ENCODE measurements around the gene INPP4B.
A peak's percentile ranks its signal among the peaks of the same experiment; 100 is the strongest.
"Not testable (repeated sequence)": the region's sequence is repeated elsewhere in the genome, so short reads cannot be mapped to it uniquely, and the experiment has no call there.

The INPP4B gene

DNA sequence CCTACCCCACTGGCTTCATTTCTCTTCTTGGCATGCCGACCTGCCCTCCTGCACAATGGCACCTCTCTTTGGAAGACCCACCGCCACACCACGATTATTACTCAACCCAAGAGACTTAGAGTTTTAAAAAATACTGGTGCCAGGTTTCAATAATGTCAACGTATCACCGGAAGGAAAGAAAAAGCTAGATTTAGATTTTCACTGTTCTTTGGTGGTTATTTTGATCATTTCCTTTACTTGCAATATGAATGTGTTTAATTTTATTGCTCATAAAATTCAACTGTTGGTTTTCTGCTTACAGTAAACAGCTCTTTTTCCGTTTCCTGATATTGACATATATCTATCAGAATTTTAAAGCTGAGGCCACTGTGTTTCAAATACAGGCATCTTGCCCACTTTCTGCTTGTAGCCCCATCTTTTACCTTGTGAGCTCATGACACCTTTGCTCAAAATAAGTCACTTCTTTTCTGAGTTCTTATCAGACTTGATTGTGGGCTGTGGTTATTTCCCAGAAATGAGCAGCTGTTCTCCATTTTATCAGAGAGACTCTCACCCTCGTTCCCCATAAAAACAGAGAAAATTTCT is 439.1 kb downstream of the INPP4B start:
- no peak for DNase-seq

- DNase-seq, result no peak
Measured at GRCh38 chr4:142406499-142406835, 439.6 kb downstream of the INPP4B start.

DNA sequence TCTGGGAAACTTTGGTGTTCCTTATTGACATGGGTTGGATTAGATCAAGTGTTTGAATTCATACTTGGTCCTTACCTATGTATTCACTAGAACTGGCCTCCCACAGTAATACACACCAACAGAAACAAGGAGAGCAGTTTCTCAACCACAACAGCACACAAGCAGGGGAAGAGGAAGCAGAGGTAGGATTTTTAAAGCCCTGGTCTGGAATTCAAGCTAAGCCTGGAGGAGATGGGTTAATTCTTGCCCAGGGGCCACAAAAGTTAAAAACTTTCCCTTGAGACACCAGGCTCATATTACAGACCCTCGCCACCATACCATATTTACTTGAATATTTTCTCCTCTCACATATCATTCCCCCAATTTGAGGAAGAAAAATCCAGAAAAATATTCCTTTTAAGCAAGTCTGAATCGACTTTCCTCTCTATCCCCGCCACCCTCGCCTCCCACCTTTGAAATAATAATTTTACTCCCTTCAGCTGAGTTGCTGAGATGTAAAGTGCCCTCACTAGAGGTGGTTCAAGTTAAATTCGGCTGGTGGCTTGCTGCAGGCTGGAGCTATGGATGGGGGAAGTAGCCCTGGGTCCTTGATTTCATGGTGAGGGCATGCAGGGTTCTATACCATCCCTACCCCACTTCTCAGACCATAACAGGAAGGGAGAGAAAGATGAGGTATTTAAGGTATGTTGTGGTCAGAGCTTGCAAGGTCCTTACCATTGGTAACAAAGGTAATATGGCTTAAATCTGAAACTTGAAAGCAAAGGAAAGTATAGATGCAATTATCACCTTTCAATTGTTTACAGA is 440.2 kb downstream of the INPP4B start:
- no peak for DNase-seq

DNA sequence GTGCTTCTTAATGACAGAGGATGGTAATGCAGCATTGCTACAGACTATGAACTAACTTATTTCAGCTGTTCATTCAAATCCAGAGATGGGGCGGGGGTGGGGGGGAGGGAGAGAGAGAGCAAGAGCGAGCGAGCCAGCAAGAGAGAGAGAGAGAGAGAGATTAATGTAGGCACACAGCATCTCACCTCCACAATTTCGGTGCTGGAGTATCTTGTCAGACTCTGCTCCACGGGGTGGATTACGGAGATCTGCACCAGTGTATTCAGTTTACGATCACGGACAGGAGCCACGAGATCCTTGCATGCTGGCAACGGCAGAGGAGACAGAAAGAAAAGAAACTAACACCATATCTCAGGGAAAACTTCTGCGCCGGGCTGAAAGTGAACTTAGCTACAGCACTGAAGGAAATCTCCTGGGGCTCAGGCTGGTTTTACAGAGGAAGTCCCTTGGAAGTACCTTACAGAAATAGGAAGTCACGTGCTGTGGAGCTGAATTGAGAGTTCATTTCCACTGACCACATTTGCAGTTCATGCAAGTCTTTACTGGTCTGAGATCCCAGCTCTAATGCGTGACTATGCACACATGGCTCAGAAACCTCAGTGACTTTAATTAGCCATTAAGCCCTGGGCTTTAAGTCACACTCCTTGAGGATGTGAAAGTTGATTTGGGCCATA is 440.9 kb downstream of the INPP4B start:
- DNase-seq, result peak; percentile 55

GRCh38 chr4:142404191-142404611 is 441.9 kb downstream of the INPP4B start:
- DNase-seq, result peak; percentile 38

DNA sequence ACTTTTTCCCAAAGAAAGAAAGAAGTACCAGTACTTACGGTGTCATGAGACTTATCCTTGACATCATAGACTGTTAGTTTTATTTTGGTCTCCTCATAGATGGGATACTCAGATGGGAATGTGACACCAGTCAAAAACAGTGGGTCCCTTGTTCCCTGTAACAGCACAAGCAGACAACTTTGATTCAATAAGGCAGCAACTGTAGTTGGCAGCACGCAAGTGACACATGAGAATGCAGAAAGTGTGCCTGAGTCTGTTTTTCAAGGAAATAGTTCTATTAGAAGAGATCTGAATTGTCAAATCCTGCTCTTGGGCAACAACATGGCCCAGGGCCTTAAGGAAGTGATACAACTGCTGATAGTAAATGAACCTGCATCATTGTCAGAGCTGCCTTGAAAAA is 443.2 kb downstream of the INPP4B start:
- DNase-seq, result peak; percentile 20

DNA sequence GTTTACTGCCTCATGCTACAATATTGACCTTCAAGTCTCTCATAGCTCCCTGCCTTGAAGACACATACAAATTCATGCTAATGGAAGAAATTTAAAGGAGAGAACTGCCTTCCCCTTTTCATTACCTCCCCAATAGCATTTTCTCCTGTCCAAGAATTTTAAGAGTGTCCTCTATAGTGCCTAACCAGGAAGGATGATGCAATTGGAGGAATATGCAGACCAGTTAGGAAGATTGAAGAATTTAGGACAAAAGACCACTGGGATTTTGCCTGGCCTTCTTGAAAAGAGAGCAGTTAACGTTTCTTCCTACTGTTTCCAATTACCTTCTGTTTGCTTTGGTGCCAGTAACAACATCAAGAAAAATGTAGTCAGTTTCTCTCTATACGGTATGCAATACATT is 443.9 kb downstream of the INPP4B start:
- no peak for DNase-seq

- DNase-seq, result not testable (repeated sequence)
Measured at GRCh38 chr4:142397364-142397991, 448.6 kb downstream of the INPP4B start.

GRCh38 chr4:142396279-142396678 is 449.8 kb downstream of the INPP4B start:
- DNase-seq, result peak; percentile 34

GRCh38 chr4:142393127-142393526 is 453.0 kb downstream of the INPP4B start:
- no peak for DNase-seq

DNA sequence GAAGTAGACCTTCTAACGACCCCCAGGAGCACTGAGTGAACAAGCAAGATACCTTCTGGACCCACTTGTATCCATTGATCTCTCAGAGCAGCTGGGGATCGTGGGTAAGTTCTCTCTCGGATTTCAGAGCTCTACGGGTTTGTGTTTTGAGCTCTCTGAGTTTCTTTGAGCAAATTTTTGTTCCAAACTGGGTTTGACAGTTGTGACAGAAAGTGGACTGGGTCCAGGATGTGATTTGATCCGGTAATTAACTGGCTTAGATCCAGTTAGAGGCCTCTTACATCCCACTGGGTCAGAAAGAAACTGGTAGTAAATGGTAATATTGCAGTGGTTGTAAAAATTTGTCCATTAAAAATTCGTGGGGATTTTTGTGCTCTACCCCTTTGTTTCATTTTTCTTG is 459.2 kb downstream of the INPP4B start:
- no peak for DNase-seq

GRCh38 chr4:142386449-142386848 is 459.7 kb downstream of the INPP4B start:
- DNase-seq, result no peak

GRCh38 chr4:142383800-142384470 is 462.2 kb downstream of the INPP4B start:
- DNase-seq, result no peak

DNA sequence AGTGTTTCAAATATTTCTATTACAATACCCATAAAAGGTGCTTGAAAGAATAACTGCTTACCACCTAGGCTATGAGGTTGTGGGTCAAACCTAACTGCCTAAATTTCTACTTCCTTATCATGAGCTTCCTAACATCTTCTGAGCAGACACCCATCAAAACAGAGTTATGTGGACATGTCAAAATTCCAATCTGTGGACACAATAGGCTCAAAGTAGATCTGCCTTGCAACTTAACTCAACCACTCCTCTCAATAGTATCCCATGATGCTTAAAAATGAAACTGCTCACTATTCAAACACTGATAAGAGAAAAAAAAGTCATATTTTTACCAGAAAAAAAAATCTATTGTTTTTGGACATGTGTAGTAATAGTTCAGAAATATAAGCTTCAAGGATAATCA is 462.7 kb downstream of the INPP4B start:
- no peak for DNase-seq

- DNase-seq, result no peak
Measured at GRCh38 chr4:142380052-142380602, 466.0 kb downstream of the INPP4B start.

DNA sequence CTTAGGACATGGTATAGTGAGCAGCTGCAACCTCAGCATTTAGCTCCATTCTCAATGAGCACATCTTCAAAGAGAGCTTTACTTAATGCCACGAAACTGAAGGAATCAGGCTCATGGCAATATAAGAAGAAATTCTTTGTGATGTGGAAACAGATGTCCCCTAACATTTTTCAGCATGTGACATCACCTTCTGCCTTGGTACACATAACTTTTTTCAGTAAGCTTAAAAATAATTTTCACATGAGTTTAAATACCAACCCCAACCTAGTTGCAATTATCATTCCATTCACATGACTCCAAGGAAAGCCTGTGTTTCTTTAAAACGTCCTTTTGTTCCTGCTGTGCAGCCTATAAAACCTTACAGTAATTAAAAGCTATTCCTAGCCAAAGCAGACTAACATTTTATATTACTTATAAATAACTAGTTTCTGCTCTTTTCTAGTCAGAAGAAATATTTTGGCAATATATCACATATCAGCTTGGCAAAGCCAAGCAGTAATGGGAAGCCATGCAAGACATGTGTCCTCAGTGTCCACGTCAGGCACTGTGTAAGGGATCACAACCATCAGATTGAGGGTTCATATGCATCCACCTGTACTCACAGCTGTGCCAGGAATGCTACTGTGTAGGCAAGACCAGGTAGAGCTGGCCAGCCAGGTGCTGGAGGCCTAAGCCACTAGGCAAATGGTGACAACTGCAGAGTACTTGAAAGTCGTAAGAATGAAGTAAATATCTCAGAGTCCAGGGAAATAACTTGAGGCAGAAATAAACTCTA is 466.6 kb downstream of the INPP4B start:
- DNase-seq, result no peak

GRCh38 chr4:142378179-142378578 is 467.9 kb downstream of the INPP4B start:
- DNase-seq, result no peak

GRCh38 chr4:142377342-142378091 is 468.6 kb downstream of the INPP4B start:
- no peak for DNase-seq

DNA sequence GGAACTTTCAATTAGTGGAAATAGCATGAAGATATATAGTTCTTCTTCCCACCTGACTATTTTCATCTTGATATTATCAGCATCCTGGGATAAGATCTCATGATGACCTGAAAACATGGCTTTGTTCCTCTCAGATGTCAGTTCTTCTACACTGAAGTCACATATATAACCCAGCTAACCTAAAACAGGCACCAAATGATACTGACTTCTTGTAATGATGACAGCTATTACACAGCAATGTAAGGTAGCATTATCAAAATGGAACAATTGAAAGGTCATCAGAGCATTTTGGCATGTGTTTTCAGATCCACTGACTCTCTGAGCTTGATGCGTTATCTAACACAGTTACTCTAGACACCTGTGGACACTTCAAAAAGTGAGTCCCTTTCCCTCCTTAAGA is 469.9 kb downstream of the INPP4B start:
- DNase-seq, result no peak

- no peak for DNase-seq
Measured at GRCh38 chr4:142373610-142374009, 472.5 kb downstream of the INPP4B start.
